NCI-H748 (cell line): ENCODE measurements around the gene SFN.
A peak's percentile ranks its signal among the peaks of the same experiment; 100 is the strongest.
"Not testable (repeated sequence)": the region's sequence is repeated elsewhere in the genome, so short reads cannot be mapped to it uniquely, and the experiment has no call there.

Source experiments
- DNase-seq: peaks from one replicate; lab custom pipeline; 2025; ENCODE audit not compliant: unreplicated experiment; lab: John Stamatoyannopoulos, UW

Gene SFN

GRCh38 chr1:26861889-26862378, 1.0 kb upstream of the SFN start:
- DNase-seq, result no peak

GRCh38 chr1:26863685-26864077, 732 bp downstream of the SFN start:
- DNase-seq, result peak; percentile 43

GRCh38 chr1:26864610-26865480, 1.9 kb downstream of the SFN start:
- DNase-seq, result peak; percentile 96

- DNase-seq, result not testable (repeated sequence)
Observed at GRCh38 chr1:26873097-26873496, 10.1 kb downstream of the SFN start.

- no peak for DNase-seq
Observed at GRCh38 chr1:26874896-26875295, 11.9 kb downstream of the SFN start.

- no peak for DNase-seq
Observed at GRCh38 chr1:26877326-26877725, 14.4 kb downstream of the SFN start.

GRCh38 chr1:26879793-26880192, 16.8 kb downstream of the SFN start:
- no peak for DNase-seq

GRCh38 chr1:26881611-26882010, 18.7 kb downstream of the SFN start:
- not testable (repeated sequence) for DNase-seq

- DNase-seq, result no peak
Observed at GRCh38 chr1:26882696-26883463, 19.9 kb downstream of the SFN start.

- DNase-seq, result no peak
Observed at GRCh38 chr1:26887125-26887524, 24.2 kb downstream of the SFN start.

- no peak for DNase-seq
Observed at GRCh38 chr1:26888231-26888630, 25.3 kb downstream of the SFN start.

GRCh38 chr1:26889551-26890466, 26.9 kb downstream of the SFN start, which contains the start of gene GPN2:
TSS of gene GPN2 (minus strand) at chr1:26890283. CDS start at chr1:26890096, 187 bp downstream.
- peak; percentile 84 for DNase-seq

- DNase-seq, result no peak
Observed at GRCh38 chr1:26890467-26890796, 27.5 kb downstream of the SFN start.

GRCh38 chr1:26894263-26894662, 31.3 kb downstream of the SFN start:
- no peak for DNase-seq

GRCh38 chr1:26897351-26897750, 34.4 kb downstream of the SFN start:
- DNase-seq, result no peak

GRCh38 chr1:26900001-26900814, 37.3 kb downstream of the SFN start, which contains the start of gene GPATCH3:
TSS of gene GPATCH3 (minus strand) at chr1:26900467. CDS start at chr1:26900442, 25 bp downstream.
- DNase-seq, result peak; percentile 91

- no peak for DNase-seq
Observed at GRCh38 chr1:26900815-26901511, 38.0 kb downstream of the SFN start.

GRCh38 chr1:26907071-26907917, 44.3 kb downstream of the SFN start:
- peak; percentile 69 for DNase-seq
